Mesangial cell (primary cell): ENCODE results near the gene LRRFIP1. TPM values are rescaled to one million over a fixed set of nuclear protein-coding genes. Genes with fewer than 3 reads are reported as not detected.

Experiments
- total RNA-seq: library from RNA; depleted of rRNA; stranded (reverse); fragments of >200 nt; gene quantifications from 2 replicates; pipeline ENCODE4 v1.2.3, GENCODE V29; 2015

The LRRFIP1 gene
- 33.6 and 49.5 TPM in 2 replicates for total RNA-seq

DNA sequence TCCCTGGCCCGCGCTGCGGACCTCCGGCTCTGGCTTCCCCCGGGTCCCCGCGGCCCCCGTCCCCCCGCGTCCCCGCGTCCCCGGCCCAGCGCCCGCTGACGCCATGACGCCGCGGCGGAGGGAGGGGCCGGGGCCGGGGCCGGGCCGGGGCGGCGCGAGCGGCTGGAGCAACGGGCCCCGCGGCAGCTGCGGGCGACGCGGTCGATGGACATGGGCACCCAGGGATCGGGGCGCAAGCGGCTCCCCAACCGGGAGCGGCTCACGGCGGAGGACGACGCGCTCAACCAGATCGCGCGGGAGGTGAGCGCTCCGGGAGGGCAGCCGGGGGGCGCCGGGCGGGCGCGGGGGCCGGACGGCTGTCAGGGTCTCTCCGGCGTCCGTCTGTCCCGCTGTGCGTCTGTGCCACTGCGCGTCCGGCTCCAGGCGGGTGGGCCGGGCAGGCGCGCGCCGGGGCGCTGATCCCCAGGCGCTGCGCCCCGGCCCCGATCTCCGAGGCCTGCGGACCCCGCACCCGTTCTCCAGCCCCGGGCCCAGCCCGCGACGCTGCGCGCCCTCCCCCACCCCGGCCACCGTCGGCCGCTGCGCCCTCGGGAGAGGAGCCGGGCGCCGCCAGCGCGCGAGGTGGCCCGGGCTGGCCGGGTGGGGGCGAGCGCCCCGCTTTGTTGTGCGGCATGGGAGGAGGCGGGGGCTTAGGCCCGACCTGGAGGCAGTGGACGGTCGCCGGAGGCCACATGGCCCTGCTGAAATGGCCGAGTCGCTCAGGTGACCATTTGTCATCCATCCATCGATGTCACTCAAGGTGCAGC lies at the start of gene LRRFIP1:
TSS of gene LRRFIP1 (plus strand) at position 147 of the 806 bp plus-strand sequence. CDS start at position 205, 58 bp downstream.

DNA sequence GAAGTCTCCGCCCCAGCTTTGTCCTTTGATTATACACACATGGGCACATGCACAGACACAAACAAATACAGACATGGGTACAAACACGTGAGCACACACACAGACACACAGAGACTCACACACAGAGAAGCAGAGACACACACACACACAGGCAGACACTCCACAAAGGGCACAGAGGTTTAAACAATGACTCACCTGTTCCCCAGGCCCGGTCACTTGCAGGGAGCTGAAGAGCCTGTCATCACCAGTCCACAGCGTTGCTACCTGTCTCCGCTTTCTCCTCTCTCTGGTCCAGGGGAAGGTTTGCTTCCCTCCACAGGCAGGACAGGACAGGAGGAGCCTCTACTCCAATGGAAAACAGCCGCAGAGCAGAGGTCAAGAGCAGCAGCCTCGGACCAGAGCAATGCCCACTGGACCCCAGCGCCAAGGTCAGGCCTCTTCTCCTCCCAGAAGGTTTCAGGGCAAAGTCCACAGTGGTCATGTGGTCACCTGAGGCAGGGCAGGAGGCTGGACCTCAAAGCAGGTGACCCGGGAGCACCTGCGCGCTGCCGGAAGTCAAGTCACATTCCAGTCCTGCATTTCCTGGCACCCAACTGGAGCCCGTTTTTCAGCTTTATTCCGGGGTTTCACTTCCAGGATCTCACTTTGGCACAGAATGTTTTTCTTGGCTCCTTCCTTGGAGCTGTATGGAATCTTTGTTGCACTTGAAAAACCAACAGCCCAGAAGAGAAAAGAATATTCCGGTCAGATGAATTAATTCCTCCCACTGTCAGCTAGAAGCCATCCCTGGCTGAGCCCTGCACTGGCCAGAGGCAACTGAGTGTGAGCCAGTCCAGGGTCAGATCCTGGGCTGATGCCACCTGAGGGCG lies 36.9 kb upstream of the LRRFIP1 start, which contains the start of gene RAB17:
TSS of gene RAB17 (minus strand) at position 463 of the 869 bp plus-strand sequence. CDS start 4,580 bp downstream, outside the sequence.

DNA sequence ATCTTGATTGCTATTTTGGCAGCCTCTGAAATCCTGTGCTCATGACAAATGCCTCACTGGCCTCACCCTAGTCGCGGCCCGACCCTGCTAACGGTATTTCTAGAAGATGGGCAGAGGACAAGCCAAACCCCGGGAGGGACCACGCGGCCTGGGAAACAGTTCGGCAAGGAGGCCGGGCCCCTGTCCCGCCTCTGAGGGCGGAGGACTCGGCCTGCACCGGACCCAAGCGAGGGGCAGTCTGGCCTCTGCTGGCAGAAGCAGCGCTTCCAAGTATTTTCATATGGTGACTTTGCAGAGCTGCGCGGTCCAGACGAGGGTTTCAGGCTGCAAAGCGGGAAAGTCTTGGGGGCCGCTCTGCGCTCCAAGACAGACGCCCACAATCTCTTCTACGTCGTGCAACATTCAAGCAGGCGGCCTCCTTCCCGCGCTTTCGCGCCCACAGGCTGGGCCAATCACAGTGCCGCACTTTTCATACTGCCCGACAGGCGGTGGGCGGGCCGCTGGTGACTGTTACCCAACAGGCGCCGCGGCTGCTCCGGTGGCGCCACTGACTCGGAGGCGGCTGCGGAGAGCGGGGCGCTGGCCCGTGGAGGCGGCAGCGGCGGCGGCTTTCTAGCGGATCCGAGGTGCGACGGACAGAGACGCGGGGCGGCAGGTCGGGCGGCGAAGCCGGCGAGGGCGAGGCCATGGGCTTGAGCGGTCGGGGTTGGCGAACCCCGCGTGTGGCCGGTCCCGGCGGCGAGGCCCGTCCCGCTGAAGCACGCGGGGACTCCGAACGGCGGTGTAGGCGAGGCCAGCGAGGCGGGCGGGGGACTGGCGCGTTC lies 171.1 kb downstream of the LRRFIP1 start, which contains the start of gene RBM44:
TSS of gene RBM44 (plus strand) at position 544 of the 824 bp plus-strand sequence. CDS start 14,831 bp downstream, outside the sequence.

Other genes with a start within 250 kb of the LRRFIP1 start
- 209 and 496 TPM in 2 replicates for gene COL6A3, start 213.4 kb upstream of the LRRFIP1 start, total RNA-seq
- gene MLPH, start 140.3 kb upstream of the LRRFIP1 start, total RNA-seq, result 79.8 and 114 TPM in 2 replicates
- gene PRLH, start 61.0 kb upstream of the LRRFIP1 start, total RNA-seq, result not detected in 2 replicates
- gene RAB17, start 36.9 kb upstream of the LRRFIP1 start, total RNA-seq, result 0.63 TPM in 1 of 2 replicates, not detected in the other
- gene RBM44, start 171.2 kb downstream of the LRRFIP1 start, total RNA-seq, result 0.49 and 0.51 TPM in 2 replicates
- gene RAMP1, start 232.0 kb downstream of the LRRFIP1 start, total RNA-seq, result 6.4 and 27.3 TPM in 2 replicates